Prostate gland (tissue), 2 donors: ENCODE results near the gene WDR1.

Source experiments
- POLR2A ChIP-seq: fragments of 450-650 bp; IDR thresholded peaks from one replicate; pipeline ENCODE4 v1.6.1; 2016; ENCODE audit warnings: antibody characterized with exemption, mild to moderate bottlenecking
- TF ChIP-seq, protein P1 (sequence below), 4 experiments: fragments of 200-600 bp in 2 of 4; fragments of 450-650 bp in 2 of 4; sonication (generic) in 2 of 4; IDR thresholded peaks; 1 replicate in 3 of 4; 2 replicates in 1 of 4; pipeline ENCODE4 v1.5.1; 2016 to 2019; ENCODE audit warnings: antibody characterized with exemption in 4 of 4, mild to moderate bottlenecking in 2 of 4, moderate library complexity in 2 of 4

DNA sequence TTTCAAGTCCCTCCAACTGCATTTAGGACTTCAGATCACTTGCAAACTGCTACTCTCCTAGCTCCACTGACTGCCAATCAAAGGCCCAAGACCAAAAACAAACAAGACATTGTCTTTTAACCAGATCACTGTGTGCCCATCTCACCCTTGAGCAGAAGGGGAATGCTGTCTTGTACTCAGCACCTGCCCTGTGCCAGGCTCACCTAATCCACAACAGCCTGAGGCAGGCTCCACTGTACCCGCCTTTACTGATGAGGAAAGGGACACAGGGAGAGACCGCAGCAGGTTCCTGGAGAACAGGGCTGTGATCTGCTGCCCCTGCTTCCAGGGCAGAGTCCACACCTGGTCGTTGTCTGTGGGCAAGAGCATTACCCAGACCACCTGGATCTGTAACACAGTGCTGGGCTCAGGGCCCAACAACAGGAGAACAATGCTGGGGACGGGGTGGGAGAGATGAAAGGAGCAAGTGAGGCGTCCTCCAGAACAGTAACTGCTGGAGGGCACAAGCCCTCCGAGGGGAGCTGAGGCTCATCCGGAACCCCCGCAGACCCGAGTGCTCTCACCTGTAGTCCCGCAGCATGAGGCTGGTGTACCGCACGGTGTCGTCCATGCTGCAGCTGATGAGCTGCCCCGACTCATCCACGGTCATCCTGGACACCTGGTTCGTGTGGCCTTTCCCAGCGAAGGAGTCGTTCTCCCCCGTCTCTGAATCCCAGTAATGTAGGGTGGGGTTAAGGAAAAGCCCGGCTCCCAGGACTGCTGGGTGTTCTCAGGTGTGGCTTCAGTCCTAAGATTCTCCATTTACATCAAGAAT is 33.9 kb downstream of the WDR1 start:
- TF ChIP-seq, protein P1, sequence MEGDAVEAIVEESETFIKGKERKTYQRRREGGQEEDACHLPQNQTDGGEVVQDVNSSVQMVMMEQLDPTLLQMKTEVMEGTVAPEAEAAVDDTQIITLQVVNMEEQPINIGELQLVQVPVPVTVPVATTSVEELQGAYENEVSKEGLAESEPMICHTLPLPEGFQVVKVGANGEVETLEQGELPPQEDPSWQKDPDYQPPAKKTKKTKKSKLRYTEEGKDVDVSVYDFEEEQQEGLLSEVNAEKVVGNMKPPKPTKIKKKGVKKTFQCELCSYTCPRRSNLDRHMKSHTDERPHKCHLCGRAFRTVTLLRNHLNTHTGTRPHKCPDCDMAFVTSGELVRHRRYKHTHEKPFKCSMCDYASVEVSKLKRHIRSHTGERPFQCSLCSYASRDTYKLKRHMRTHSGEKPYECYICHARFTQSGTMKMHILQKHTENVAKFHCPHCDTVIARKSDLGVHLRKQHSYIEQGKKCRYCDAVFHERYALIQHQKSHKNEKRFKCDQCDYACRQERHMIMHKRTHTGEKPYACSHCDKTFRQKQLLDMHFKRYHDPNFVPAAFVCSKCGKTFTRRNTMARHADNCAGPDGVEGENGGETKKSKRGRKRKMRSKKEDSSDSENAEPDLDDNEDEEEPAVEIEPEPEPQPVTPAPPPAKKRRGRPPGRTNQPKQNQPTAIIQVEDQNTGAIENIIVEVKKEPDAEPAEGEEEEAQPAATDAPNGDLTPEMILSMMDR (IDR thresholded peaks at IDR 0.05): no peak
- TF ChIP-seq POLR2A: no peak
